ENCODE measurements around the gene GRIN1. TPM values are rescaled to one million over a fixed set of nuclear protein-coding genes. Genes with fewer than 3 reads are reported as not detected.
A peak's percentile ranks its signal among the peaks of the same experiment; 100 is the strongest.

GRIN1 gene
- total and polyA plus RNA-seq, 2 of the 8 experiments (the other 6 are each of a cell fraction or from before 2014, with no cell fraction given): 0.48 to 2.1 TPM

GRCh38 chr9:137145731-137146526 is 7.0 kb downstream of the GRIN1 start:
- H3K18ac ChIP-seq (ENCODE audit: extremely low read depth, low read length): no peak overlapping the region
- H3K4me3 ChIP-seq (ENCODE audit: extremely low read depth in 1 of 4, insufficient read depth in 2 of 4, low read depth in 3 of 4, low read length in 4 of 4): no peak overlapping the region
- H4K5ac ChIP-seq (ENCODE audit: insufficient read length, low read depth, low read length): no peak overlapping the region
- H3K36me3 ChIP-seq (ENCODE audit: control insufficient read depth in 2 of 4, insufficient read depth in 4 of 4, low read length in 3 of 4): no peaks in the 10 kb centered on the region
- no peak for DNase-seq (ENCODE audit: low read depth in 1 of 2, low spot score in 2 of 2)
- H2BK20ac ChIP-seq (ENCODE audit: low read length): no peak overlapping the region
- H4K91ac ChIP-seq (replicated peaks; ENCODE audit: insufficient read length, low read length): no peak overlapping the region
- H3K23ac ChIP-seq (ENCODE audit: insufficient read length): no peak overlapping the region
- no peak overlapping the region for H2AK5ac ChIP-seq (ENCODE audit: low read depth, low read length)
- H3K79me2 ChIP-seq (ENCODE audit: control insufficient read depth in 1 of 2, insufficient read depth in 2 of 2, low read length in 2 of 2): no peaks in the 10 kb centered on the region
- 0 out of 2 replicates have a peak overlapping the region, but pooled peaks have one; percentile 61 for H2BK15ac ChIP-seq (ENCODE audit: low read length)
- no peak overlapping the region for H3K4me2 ChIP-seq (ENCODE audit: insufficient read depth in 1 of 2, low read depth in 2 of 2, low read length in 2 of 2)
- H2AFZ ChIP-seq (ENCODE audit: low read length): no peak overlapping the region
- peaks cover 0 to 30% (median 26%) of the 10 kb centered on the region in 4 experiments; a peak in 6 of 7 replicates for H3K27me3 ChIP-seq (replicated peaks in 1 of 4; ENCODE audit: control insufficient read depth in 3 of 4, extremely low read depth in 1 of 4, insufficient read depth in 3 of 4, low read length in 3 of 4)
- CTCF ChIA-PET (ENCODE audit: partially characterized antibody): interaction anchor here (0.7 to 1.4 kb wide), 7 partner anchors 15 to 117 kb away, joined by 3 read pairs; no protein-coding TSS in a partner anchor
- no peaks in the 10 kb centered on the region for H3K23me2 ChIP-seq (ENCODE audit: low read depth, low read length)
- H3K4ac ChIP-seq (replicated peaks; ENCODE audit: insufficient read length, low read depth, low read length): no peak overlapping the region
- H2BK120ac ChIP-seq (replicated peaks; ENCODE audit: low read depth, low read length): no peak overlapping the region
- H3K56ac ChIP-seq (replicated peaks; ENCODE audit: insufficient read length, low read depth, low read length): no peak overlapping the region
- peaks cover 0 to 13% of the 10 kb centered on the region in 2 experiments for H4K20me1 ChIP-seq (replicated peaks in 1 of 2; ENCODE audit: control insufficient read depth in 1 of 2, insufficient read depth in 2 of 2, low read length in 2 of 2)
- no peak overlapping the region for H3K14ac ChIP-seq (ENCODE audit: insufficient read length)
- H3K9ac ChIP-seq (replicated peaks in 1 of 4; ENCODE audit: extremely low read depth in 1 of 4, low read depth in 3 of 4, low read length in 3 of 4): no peak overlapping the region
- H3K27ac ChIP-seq (ENCODE audit: low read depth, low read length): no peak overlapping the region
- no peak overlapping the region for H2BK5ac ChIP-seq (ENCODE audit: low read depth, low read length)
- WGBS, 2 experiments (ENCODE audit: extremely low coverage in 1 of 2, insufficient coverage in 1 of 2, insufficient read length in 1 of 2, insufficient replicate concordance in 2 of 2, low coverage in 1 of 2, low lambda C conversion rate in 2 of 2, missing lambda C conversion rate in 1 of 2): 83% methylated on average over 35 of the region's 49 CpGs; no CpG with 5 or more reads in 1 of the 2 experiments
- peaks cover 0 to 9% (median 0%) of the 10 kb centered on the region in 4 experiments; a peak in 2 of 7 replicates for H3K4me1 ChIP-seq (replicated peaks in 1 of 4; ENCODE audit: control insufficient read depth in 3 of 4, insufficient read depth in 4 of 4, low read length in 3 of 4)
- POLR2A ChIA-PET (ENCODE audit: partially characterized antibody): interaction anchor here (0.9 to 1.3 kb wide), 2 partner anchors 8 to 77 kb away, joined by 3 to 7 read pairs; partner anchors contain the start of gene GRIN1
- no peaks in the 10 kb centered on the region for H3K9me3 ChIP-seq (ENCODE audit: insufficient read depth in 2 of 2, low read depth in 1 of 2, low read length in 1 of 2)
- FAIRE-seq: no peak
- no peak overlapping the region for H2BK12ac ChIP-seq (ENCODE audit: low read depth, low read length)
- H3K79me1 ChIP-seq (ENCODE audit: low read depth, low read length): no peaks in the 10 kb centered on the region
- no peak overlapping the region for H4K8ac ChIP-seq (ENCODE audit: extremely low read depth, insufficient read depth, low read length)
- TF ChIP-seq SAP30 (IDR thresholded peaks at IDR 0.05; ENCODE audit: insufficient read depth, insufficient replicate concordance, low read length) (no peak), KDM1A (IDR thresholded peaks at IDR 0.05; ENCODE audit: borderline replicate concordance, low read length) (no peak), EZH2 (IDR thresholded peaks at IDR 0.05; ENCODE audit: low read depth, low read length, severe bottlenecking) (no peak), RBBP5 (IDR thresholded peaks at IDR 0.05; ENCODE audit: borderline replicate concordance, low read depth, low read length) (no peak), TEAD4 (IDR thresholded peaks at IDR 0.05; ENCODE audit: low read depth, low read length) (no peak), SIX5 (IDR thresholded peaks at IDR 0.05; ENCODE audit: low read depth, low read length) (no peak), SP4 (IDR thresholded peaks at IDR 0.05; ENCODE audit: low read length) (no peak), TBP (IDR thresholded peaks at IDR 0.05; ENCODE audit: low read depth, low read length) (no peak), CHD2 (IDR thresholded peaks at IDR 0.05; ENCODE audit: low read length) (no peak), TAF7 (optimal IDR thresholded peaks at IDR 0.05; ENCODE audit: borderline replicate concordance, low read depth, low read length) (no peak), FOSL1 (IDR thresholded peaks at IDR 0.05; ENCODE audit: insufficient read depth, low read depth, low read length) (no peak)

Data from H1 (cell line).